ENCODE measurements around the gene SLC12A5.
"Not testable (repeated sequence)": the region's sequence is repeated elsewhere in the genome, so short reads cannot be mapped to it uniquely, and the experiment has no call there.

SLC12A5 gene

GRCh38 chr20:46028772-46029371 is at the start of gene SLC12A5:
Gene SLC12A5 (plus strand): TSS chr20:46029215. CDS start chr20:46029345, 130 bp downstream.
- in situ Hi-C loops (cut with MboI; ENCODE audit: low sequenced_read_pairs), result no loop called here

GRCh38 chr20:45981261-45981660 is 47.8 kb upstream of the SLC12A5 start:
- in situ Hi-C loops (cut with MboI; ENCODE audit: low sequenced_read_pairs), result no loop called here

- in situ Hi-C loops (cut with MboI; ENCODE audit: low sequenced_read_pairs), result no loop called here
These were observed 45.7 kb upstream of the SLC12A5 start for GRCh38 chr20:45983279-45983743.

- in situ Hi-C loops (cut with MboI; ENCODE audit: low sequenced_read_pairs), result no loop called here
These were observed 43.4 kb upstream of the SLC12A5 start for GRCh38 chr20:45985573-45985972.

GRCh38 chr20:45987108-45987780 is 41.8 kb upstream of the SLC12A5 start:
- in situ Hi-C loops (cut with MboI; ENCODE audit: low sequenced_read_pairs), result no loop called here

GRCh38 chr20:45988830-45989229 is 40.2 kb upstream of the SLC12A5 start:
- in situ Hi-C loops (cut with MboI; ENCODE audit: low sequenced_read_pairs), result not testable (repeated sequence)

GRCh38 chr20:45991616-45992015 is 37.4 kb upstream of the SLC12A5 start:
- in situ Hi-C loops (cut with MboI; ENCODE audit: low sequenced_read_pairs), result no loop called here

GRCh38 chr20:45993197-45993951 is 35.6 kb upstream of the SLC12A5 start:
- in situ Hi-C loops (cut with MboI; ENCODE audit: low sequenced_read_pairs), result no loop called here

GRCh38 chr20:45994761-45995493 is 34.1 kb upstream of the SLC12A5 start:
- in situ Hi-C loops (cut with MboI; ENCODE audit: low sequenced_read_pairs), result no loop called here

- in situ Hi-C loops (cut with MboI; ENCODE audit: low sequenced_read_pairs), result not testable (repeated sequence)
These were observed 33.4 kb upstream of the SLC12A5 start for GRCh38 chr20:45995495-45996097.

- in situ Hi-C loops (cut with MboI; ENCODE audit: low sequenced_read_pairs), result no loop called here
These were observed 31.8 kb upstream of the SLC12A5 start for GRCh38 chr20:45997187-45997586.

- in situ Hi-C loops (cut with MboI; ENCODE audit: low sequenced_read_pairs), result no loop called here
These were observed 30.7 kb upstream of the SLC12A5 start for GRCh38 chr20:45998337-45998736.

- in situ Hi-C loops (cut with MboI; ENCODE audit: low sequenced_read_pairs), result no loop called here
These were observed 30.3 kb upstream of the SLC12A5 start for GRCh38 chr20:45998761-45999160.

- in situ Hi-C loops (cut with MboI; ENCODE audit: low sequenced_read_pairs), result no loop called here
These were observed 29.3 kb upstream of the SLC12A5 start for GRCh38 chr20:45999557-46000261.

GRCh38 chr20:46000262-46000996 is 28.6 kb upstream of the SLC12A5 start:
- in situ Hi-C loops (cut with MboI; ENCODE audit: low sequenced_read_pairs), result no loop called here

- in situ Hi-C loops (cut with MboI; ENCODE audit: low sequenced_read_pairs), result no loop called here
These were observed 27.5 kb upstream of the SLC12A5 start for GRCh38 chr20:46001498-46001897.

GRCh38 chr20:46002008-46002407 is 27.0 kb upstream of the SLC12A5 start:
- in situ Hi-C loops (cut with MboI; ENCODE audit: low sequenced_read_pairs), result no loop called here

GRCh38 chr20:46004187-46004586 is 24.8 kb upstream of the SLC12A5 start:
- in situ Hi-C loops (cut with MboI; ENCODE audit: low sequenced_read_pairs), result no loop called here

GRCh38 chr20:46004889-46005473 is 24.0 kb upstream of the SLC12A5 start:
- in situ Hi-C loops (cut with MboI; ENCODE audit: low sequenced_read_pairs), result no loop called here

Data from hTERT RPE-1 (cell line).